OCI-LY3 (cell line): ENCODE measurements around the gene TPRN.

Source experiments
- H2AFZ ChIP-seq: fragments of 200-600, 300-600 bp; shearing (Covaris generic); 2 replicates; pipeline ENCODE4 v1.6.0; 2014; ENCODE audit warnings: antibody characterized with exemption, low read depth, low read length
- H3K27ac ChIP-seq: fragments of 200-600, 300-600 bp; sonication (generic); 2 replicates; pipeline ENCODE4 v1.5.1; 2014; ENCODE audit warnings: mild to moderate bottlenecking, low read length, moderate library complexity, mixed read lengths
- H3K27me3 ChIP-seq: fragments of 200-600, 300-600 bp; sonication (generic); 2 replicates; pipeline ENCODE4 v1.6.1; 2014; ENCODE audit warnings: low read depth, low read length, mixed read lengths
- H3K36me3 ChIP-seq: fragments of 200-600, 300-600 bp; sonication (generic); replicated peaks from 2 replicates; pipeline ENCODE3; 2014; ENCODE audit warnings: low read depth, low read length, mixed read lengths
- H3K4me1 ChIP-seq: fragments of 300-600, 200-600 bp; sonication (generic); 2 replicates; pipeline ENCODE4 v1.6.1; 2014; ENCODE audit warnings: low read length, mixed read lengths
- H3K4me2 ChIP-seq: fragments of 200-600, 300-600 bp; sonication (generic); 2 replicates; pipeline ENCODE4 v1.6.1; 2014; ENCODE audit warnings: low read length, mixed read lengths
- H3K4me3 ChIP-seq: fragments of 300-600, 200-600 bp; sonication (generic); 2 replicates; pipeline ENCODE4 v1.5.1; 2014; ENCODE audit warnings: antibody characterized with exemption, mild to moderate bottlenecking, low read length, moderate library complexity
- H3K79me2 ChIP-seq: fragments of 300-600, 200-600 bp; shearing (Covaris generic); 2 replicates; pipeline ENCODE4 v1.6.1; 2014; ENCODE audit warnings: mild to moderate bottlenecking, low read length, mixed read lengths
- H3K9ac ChIP-seq: fragments of 300-600, 200-600 bp; shearing (Covaris generic); 2 replicates; pipeline ENCODE4 v1.6.0; 2014; ENCODE audit warnings: mild to moderate bottlenecking, low read length, moderate library complexity
- H3K9me3 ChIP-seq: fragments of 200-600, 300-600 bp; shearing (Covaris generic); 2 replicates; pipeline ENCODE4 v1.6.1; 2014; ENCODE audit warnings: low read length, mixed read lengths; ENCODE audit not compliant: insufficient read depth
- H4K20me1 ChIP-seq: fragments of 200-600, 300-600 bp; sonication (generic); 2 replicates; pipeline ENCODE4 v1.6.1; 2016; ENCODE audit warnings: low read length, mixed read lengths; ENCODE audit not compliant: insufficient read depth
- EZH2phosphoT487 ChIP-seq: fragments of 200-600 bp; shearing (Covaris generic); IDR thresholded peaks from 2 replicates; pipeline ENCODE4 v1.6.1; 2018; ENCODE audit warnings: antibody characterized with exemption, mixed run types, low read depth
- TF ChIP-seq, protein P1 (sequence below): fragments of 200-600, 300-600 bp; sonication (generic); IDR thresholded peaks from 2 replicates; pipeline ENCODE4 v1.5.1; 2014; ENCODE audit warnings: antibody characterized with exemption, low read length, low read depth

TPRN gene, protein sequence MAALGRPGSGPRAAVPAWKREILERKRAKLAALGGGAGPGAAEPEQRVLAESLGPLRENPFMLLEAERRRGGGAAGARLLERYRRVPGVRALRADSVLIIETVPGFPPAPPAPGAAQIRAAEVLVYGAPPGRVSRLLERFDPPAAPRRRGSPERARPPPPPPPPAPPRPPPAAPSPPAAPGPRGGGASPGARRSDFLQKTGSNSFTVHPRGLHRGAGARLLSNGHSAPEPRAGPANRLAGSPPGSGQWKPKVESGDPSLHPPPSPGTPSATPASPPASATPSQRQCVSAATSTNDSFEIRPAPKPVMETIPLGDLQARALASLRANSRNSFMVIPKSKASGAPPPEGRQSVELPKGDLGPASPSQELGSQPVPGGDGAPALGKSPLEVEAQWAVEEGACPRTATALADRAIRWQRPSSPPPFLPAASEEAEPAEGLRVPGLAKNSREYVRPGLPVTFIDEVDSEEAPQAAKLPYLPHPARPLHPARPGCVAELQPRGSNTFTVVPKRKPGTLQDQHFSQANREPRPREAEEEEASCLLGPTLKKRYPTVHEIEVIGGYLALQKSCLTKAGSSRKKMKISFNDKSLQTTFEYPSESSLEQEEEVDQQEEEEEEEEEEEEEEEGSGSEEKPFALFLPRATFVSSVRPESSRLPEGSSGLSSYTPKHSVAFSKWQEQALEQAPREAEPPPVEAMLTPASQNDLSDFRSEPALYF

DNA sequence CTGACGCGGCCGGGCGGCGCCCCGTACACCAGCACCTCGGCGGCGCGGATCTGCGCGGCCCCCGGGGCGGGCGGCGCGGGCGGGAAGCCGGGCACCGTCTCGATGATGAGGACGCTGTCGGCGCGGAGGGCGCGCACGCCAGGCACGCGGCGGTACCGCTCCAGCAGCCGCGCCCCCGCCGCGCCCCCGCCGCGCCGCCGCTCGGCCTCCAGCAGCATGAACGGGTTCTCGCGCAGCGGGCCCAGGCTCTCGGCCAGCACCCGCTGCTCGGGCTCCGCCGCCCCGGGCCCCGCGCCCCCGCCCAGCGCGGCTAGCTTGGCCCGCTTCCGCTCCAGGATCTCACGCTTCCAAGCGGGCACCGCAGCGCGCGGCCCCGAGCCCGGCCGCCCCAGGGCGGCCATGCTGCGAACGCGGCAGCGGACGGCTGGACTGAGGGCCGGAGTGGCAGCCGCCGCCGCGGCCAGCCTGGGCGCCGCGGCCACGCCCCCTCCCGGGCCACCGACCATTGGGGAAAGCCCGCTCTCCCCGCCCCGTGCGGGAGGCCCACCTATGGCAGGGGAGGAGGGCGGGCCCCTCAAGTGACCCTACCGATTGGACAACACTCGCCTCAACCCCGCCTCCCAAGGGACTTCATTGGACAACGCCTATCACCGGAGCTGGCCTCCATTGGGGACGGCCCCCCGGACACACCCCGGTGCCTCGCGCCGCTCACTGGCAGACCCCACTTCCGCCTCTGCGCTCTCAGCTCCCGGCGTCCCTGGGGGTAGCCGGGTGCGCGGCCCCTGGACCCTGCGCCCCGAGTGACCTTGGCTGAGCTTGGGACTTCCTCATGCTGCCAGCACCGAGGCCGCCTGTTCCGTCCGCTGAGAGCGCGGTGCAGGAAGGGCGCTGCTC lies at the start of gene TPRN:
Gene TPRN, minus strand, starts transcription at position 431 of the 894 bp plus-strand sequence. Its CDS starts 30 bp downstream, at position 401.
- H3K4me3 ChIP-seq = peak within 1 kb of the TSS; percentile 86
- H3K9ac ChIP-seq = peak within 1 kb of the TSS; percentile 76
- H3K36me3 ChIP-seq = no peaks in the 10 kb centered on the region
- H3K27me3 ChIP-seq = no peaks in the 10 kb centered on the region
- H3K27ac ChIP-seq = peak within 1 kb of the TSS; percentile 60
- H3K79me2 ChIP-seq = peaks cover 41% of the 10 kb centered on the region
- TF ChIP-seq, protein P1, sequence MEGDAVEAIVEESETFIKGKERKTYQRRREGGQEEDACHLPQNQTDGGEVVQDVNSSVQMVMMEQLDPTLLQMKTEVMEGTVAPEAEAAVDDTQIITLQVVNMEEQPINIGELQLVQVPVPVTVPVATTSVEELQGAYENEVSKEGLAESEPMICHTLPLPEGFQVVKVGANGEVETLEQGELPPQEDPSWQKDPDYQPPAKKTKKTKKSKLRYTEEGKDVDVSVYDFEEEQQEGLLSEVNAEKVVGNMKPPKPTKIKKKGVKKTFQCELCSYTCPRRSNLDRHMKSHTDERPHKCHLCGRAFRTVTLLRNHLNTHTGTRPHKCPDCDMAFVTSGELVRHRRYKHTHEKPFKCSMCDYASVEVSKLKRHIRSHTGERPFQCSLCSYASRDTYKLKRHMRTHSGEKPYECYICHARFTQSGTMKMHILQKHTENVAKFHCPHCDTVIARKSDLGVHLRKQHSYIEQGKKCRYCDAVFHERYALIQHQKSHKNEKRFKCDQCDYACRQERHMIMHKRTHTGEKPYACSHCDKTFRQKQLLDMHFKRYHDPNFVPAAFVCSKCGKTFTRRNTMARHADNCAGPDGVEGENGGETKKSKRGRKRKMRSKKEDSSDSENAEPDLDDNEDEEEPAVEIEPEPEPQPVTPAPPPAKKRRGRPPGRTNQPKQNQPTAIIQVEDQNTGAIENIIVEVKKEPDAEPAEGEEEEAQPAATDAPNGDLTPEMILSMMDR = no peak
- TF ChIP-seq EZH2phosphoT487 = no peak
- H4K20me1 ChIP-seq = no peaks in the 10 kb centered on the region; the same call in 1 of the 2 replicates
- H2AFZ ChIP-seq = no peak within 1 kb of the TSS
- peak within 1 kb of the TSS; percentile 91 for H3K4me2 ChIP-seq
- no peaks in the 10 kb centered on the region for H3K9me3 ChIP-seq
- peaks cover 26% of the 10 kb centered on the region for H3K4me1 ChIP-seq

DNA sequence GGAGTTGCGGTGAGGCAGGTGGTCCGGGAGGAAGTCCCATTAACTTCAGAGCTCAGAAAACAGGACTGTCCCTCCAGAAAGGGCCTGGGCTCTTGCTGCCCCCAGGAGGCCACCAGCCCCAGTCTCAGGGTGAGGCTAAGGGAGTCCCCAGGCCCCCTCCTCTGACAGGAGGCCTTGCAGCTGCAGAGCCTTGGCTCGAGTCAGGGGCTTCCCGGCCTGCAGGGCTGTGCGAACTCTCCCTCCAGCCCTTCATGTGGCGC lies 47.3 kb upstream of the TPRN start:
- no peak overlapping the region for H3K4me3 ChIP-seq
- no peak overlapping the region for H3K27ac ChIP-seq
- H3K4me2 ChIP-seq = no peak overlapping the region
- peaks cover 11% of the 10 kb centered on the region for H3K36me3 ChIP-seq
- H3K27me3 ChIP-seq = no peaks in the 10 kb centered on the region
- H2AFZ ChIP-seq = no peak overlapping the region
- H3K79me2 ChIP-seq = peaks cover 4% of the 10 kb centered on the region
- H3K9ac ChIP-seq = no peak overlapping the region
- peaks cover 13% of the 10 kb centered on the region for H4K20me1 ChIP-seq
- TF ChIP-seq EZH2phosphoT487 = no peak
- TF ChIP-seq, protein P1 = no peak
- peaks cover 10% of the 10 kb centered on the region for H3K4me1 ChIP-seq
- H3K9me3 ChIP-seq = no peaks in the 10 kb centered on the region

DNA sequence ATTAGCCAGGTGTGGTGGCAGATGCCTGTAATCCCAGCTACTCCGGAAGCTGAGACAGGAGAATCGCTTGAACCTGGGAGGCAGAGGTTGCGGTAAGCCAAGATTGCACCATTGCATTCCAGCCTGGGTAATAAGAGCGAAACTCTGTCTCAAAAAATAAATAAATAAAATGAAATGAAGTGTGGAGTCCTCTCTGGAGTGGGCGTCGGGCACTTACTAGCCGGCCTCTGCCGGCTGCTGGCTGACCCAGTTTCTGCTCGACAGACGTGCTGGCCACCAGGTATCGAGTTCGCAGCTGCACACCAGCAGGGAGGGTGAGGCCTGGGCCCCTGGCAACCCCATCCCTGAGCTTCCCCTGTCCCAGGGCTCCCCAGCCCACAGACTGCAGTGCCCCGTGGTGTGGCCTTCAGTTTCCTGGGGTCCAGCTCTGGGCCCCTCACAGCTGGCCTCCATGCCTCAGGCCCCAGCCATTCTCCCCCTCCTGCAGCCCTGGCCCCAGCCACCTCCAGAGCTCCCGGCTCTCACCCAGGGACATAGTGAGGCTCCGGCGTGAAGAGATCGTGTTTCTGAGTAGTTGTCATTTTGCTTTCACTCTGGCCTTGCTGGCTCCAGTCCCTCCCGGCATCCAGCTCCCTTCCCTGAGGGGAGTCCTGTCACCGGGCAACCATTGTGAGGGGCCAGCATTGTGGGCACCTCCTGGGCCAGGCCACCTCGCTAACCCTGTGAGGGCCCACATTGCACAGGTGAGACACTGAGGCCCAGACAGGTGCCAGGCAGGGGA lies 46.8 kb upstream of the TPRN start:
- TF ChIP-seq, protein P1 = no peak
- TF ChIP-seq EZH2phosphoT487 = no peak
- Histone ChIP-seq H2AFZ (no peak overlapping the region), H3K9me3 (no peaks in the 10 kb centered on the region), H3K27ac (no peak overlapping the region), H3K4me1 (peaks cover 9% of the 10 kb centered on the region), H4K20me1 (peaks cover 18% of the 10 kb centered on the region), H3K36me3 (peaks cover 12% of the 10 kb centered on the region), H3K4me2 (no peak overlapping the region), H3K27me3 (no peaks in the 10 kb centered on the region), H3K4me3 (no peak overlapping the region), H3K9ac (no peak overlapping the region), H3K79me2 (peaks cover 9% of the 10 kb centered on the region)
